ENCODE results near the gene CPT1A.

DNA sequence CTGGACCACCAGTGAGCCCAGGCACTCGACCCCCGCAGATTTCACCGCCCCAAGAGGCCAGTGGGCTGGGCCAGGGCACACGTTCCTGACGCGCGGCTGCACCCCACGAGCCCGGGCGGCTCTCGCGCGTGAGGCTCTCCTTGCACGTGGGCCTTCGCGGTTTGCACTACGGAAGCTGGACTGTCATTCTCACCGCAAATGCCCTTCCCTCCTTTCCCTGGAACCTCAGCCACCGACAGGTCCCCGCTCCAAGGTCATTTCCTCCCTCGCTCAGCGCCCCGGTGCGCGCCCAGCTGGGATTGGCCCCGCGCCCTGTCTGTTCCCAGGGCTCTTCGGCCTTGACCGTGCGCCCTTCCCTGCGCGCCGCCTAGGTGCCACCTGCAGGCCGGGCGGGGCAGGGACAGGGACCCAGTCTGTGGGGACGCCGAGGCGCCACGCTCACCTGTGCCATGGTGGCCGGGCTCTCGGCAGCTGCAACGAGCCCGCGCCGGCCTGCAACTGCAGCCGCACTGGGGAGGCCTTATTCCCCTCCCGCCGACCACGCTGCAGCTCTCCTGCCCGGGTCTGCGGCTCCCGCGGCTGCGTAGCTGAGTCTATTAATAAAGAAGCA lies 2.1 kb upstream of the CPT1A start:
- TF ChIP-seq POLR2A (IDR thresholded peaks at IDR 0.05) (no peak), EP300 (IDR thresholded peaks at IDR 0.05) (no peak)

Data from ovary (tissue), 1 donor.